Astrocyte of the spinal cord (primary cell): ENCODE measurements around the gene GRIN1.

ENCODE experiments used
- DNase-seq: peaks from one replicate; pipeline ENCODE4 v3.0.0; 2011; ENCODE audit warnings: low read depth, low spot score
- H3K4me3 ChIP-seq: 2 replicates; pipeline ENCODE4 v1.5.1; 2011; ENCODE audit warnings: low read depth, mild to moderate bottlenecking, low read length, moderate library complexity
- in situ Hi-C: cut with HindIII; loops from 2 replicates; pipeline ENCODE4 v1.10.0; 2017; ENCODE audit warnings: low sequenced_read_pairs
- TF ChIP-seq, protein P1 (sequence below): IDR thresholded peaks from 2 replicates; pipeline ENCODE4 v1.5.1; 2012; ENCODE audit warnings: low read depth, mild to moderate bottlenecking, low read length, inconsistent platforms

Gene GRIN1

DNA sequence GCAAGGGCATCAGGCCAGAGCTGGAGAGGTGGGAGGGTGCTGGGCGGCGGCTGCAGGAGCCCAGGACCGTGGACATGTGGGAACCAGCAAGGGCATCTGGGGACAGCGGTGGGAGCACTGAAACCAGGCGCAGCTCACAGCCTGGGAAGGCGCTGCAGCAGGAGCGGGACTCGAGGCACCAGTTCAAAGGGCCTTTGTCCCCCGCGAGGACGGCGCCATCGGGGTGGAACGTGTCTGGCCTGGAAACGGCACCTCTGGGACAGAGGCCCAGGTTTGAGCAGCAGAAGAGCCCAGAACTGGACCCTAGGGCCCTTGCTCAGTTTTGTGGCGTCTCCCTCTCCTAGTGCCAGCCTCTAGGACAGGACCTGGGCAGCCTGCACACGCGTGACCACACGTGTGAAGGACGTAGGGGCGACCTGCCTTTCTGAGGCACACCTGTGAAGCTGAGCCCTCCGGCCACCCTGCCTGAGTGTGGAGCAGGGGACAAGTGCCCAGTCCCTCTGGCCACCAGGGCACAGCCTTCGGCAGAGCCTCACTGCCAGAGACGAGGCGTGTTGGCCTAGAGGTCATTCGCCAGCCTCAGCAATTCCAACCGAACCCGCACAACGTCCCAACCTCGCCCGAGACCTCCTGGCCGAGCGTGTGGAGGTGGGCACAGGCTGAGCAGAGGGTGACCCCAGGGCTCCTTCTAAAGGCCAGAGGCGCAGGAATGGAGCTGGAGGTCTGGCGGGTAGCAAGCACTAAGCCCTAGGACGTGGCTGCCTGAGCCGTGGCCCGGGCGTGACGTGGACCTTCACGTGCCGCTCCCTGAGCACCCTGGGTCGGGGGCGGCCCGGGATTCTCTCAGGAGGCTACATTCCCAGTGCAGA is 35.1 kb downstream of the GRIN1 start:
- DNase-seq = no peak
- in situ Hi-C loops = no loop called here
- TF ChIP-seq, protein P1, sequence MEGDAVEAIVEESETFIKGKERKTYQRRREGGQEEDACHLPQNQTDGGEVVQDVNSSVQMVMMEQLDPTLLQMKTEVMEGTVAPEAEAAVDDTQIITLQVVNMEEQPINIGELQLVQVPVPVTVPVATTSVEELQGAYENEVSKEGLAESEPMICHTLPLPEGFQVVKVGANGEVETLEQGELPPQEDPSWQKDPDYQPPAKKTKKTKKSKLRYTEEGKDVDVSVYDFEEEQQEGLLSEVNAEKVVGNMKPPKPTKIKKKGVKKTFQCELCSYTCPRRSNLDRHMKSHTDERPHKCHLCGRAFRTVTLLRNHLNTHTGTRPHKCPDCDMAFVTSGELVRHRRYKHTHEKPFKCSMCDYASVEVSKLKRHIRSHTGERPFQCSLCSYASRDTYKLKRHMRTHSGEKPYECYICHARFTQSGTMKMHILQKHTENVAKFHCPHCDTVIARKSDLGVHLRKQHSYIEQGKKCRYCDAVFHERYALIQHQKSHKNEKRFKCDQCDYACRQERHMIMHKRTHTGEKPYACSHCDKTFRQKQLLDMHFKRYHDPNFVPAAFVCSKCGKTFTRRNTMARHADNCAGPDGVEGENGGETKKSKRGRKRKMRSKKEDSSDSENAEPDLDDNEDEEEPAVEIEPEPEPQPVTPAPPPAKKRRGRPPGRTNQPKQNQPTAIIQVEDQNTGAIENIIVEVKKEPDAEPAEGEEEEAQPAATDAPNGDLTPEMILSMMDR = no peak
- H3K4me3 ChIP-seq = no peak overlapping the region

DNA sequence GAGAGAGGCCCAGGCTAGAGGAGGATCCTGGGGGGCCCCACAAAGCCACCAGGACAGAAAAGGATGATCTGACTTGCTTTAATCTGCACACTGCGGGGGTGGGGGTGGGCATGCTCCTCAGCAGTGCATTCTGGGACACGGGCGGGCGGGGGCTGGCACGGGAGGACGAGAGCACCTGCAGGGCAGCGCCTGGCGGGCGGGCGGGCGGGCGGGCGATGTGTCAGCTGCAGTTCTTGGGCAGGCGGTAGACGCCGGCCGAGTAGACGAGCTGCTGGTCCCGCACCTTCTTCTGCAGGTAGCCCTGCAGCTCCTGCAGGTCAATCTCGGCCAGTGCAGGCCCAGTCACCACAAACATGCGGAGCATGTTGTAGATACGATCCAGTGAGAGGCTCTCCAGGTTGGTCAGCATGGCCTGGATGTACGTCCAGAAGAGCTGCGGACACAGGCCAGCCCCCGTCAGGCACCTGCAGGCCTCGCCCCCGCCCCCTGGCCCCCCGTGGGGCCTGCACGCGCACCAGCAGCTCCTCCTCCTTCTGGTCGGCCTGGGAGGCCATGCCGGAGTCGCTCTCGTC is 35.9 kb downstream of the GRIN1 start:
- TF ChIP-seq, protein P1 = no peak
- in situ Hi-C loops = no loop called here
- no peak overlapping the region for H3K4me3 ChIP-seq
- DNase-seq = no peak

DNA sequence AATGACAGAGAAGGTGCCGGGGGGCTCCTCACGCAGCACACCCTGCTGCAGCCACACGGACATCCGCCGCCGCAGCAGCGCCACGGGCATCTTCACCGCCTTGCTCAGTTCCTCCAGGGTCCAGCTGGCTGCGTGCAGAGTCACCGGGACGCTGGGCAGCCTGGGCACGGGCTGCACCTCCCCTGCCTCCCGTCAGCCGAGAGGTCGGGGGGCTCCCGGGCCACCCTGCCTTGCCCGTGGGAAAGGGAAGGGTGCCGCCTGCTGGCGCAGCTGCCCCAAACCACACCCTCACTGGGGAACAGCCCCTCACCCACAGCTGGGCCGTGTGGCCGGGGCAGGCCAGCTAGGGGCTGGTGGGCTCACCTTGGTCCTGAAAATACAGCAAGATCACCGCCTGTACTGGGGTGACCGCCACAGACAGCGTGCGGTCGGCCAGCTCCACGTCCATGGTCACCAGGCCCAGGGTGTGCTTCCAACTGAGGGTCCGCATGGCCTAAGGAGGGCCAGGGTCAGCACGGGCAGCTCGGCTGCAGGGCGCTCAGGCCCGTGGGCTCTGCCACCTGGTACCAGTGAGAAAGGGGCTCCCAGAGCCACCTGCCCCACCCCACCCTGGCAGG is 36.5 kb downstream of the GRIN1 start:
- DNase-seq = no peak

DNA sequence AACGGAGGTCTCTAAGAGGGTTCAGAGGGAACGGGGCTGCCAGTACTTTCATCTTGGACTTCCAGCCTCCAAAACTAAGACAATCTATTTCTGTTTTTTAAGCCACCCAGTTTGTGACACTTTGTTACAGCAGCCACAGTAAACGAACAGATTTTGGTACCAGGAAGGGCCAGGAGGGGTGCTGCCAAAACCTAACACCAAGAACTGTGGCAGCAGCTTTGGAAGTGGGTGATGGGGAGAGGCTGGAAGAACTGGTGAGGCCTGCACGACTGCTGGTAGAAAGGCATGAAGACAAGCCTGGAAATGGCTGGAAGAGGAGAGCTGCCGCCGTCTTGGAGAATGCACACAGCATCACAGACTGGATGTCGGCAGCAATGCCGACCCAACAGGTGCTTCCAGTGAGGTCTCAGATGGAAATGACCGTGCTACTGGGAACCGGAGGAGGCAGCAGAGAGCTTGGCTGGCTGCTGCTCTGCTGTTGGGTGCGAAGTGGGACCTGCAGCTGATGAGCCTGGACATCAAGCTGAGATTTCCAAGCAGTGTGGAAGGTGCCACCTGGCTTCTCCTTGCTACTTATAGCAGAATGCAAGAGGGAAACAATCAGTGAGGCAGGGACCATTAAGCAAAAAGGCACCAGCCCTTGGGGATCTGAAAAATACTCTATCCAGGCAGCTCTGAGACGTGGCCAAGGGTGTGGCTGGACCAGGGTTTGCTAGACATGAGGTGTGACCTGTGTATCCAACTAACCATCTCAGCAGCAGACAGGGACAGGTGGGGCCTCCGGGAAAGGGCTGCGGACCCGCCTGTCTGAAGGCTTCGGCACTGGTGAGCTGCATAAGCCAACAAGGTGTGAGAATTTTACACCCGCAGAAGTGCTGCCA is 37.6 kb downstream of the GRIN1 start:
- H3K4me3 ChIP-seq = no peak overlapping the region
- DNase-seq = peak; percentile 18
- TF ChIP-seq, protein P1 = peak; percentile 75
- in situ Hi-C loops = no loop called here

More for the DNA sequence above, 36.5 kb downstream of the GRIN1 start:
- TF ChIP-seq, protein P1 = peak; percentile 36
- no peak overlapping the region for H3K4me3 ChIP-seq
- in situ Hi-C loops = no loop called here

GRCh38 chr9:137178201-137178938 is 39.4 kb downstream of the GRIN1 start:
- TF ChIP-seq, protein P1 = no peak
- DNase-seq = no peak
- in situ Hi-C loops = no loop called here
- no peak overlapping the region for H3K4me3 ChIP-seq
